A549 (cell line): ENCODE results near the gene TCF7L2. TPM values are rescaled to one million over a fixed set of nuclear protein-coding genes. Genes with fewer than 3 reads are reported as not detected.
A peak's percentile ranks its signal among the peaks of the same experiment; 100 is the strongest.

ENCODE experiments used
- ATAC-seq, 2 experiments: fragments of 200-7000 bp in 1 of 2; fragments of >200 bp in 1 of 2; cut with Nextera tagmentation in 1 of 2; cut with Tn5 transposase in 1 of 2; 3 replicates each; pipeline versions ENCODE4 v1.8.0 to v1.9.1; 2018 to 2020; ENCODE audit warnings: mild to moderate bottlenecking in 1 of 2, moderate library complexity in 1 of 2
- CTCF ChIA-PET: fragments of 300-600 bp; sonication (Branson Sonifier 250); formaldehyde crosslinking; extraction: SDS; loops from one replicate; lab custom pipeline; 2021; ENCODE audit warnings: antibody characterized with exemption, inconsistent platforms; lab: Yijun Ruan, JAX
- POLR2A ChIA-PET: fragments of 350-600 bp; formaldehyde crosslinking; extraction: SDS; loops from one replicate; lab custom pipeline; 2021; ENCODE audit warnings: antibody characterized with exemption, inconsistent platforms; lab: Yijun Ruan, JAX
- DNase-seq, 2 experiments: peaks; one replicate each; pipeline versions ENCODE4 v3.0.0 to v3.0.0-alpha.2; 2011 to 2016; ENCODE audit warnings: low read depth in 1 of 2, low spot score in 1 of 2
- FAIRE-seq: peaks from 2 replicates; lab custom pipeline; 2011; peaks lifted over from hg19 to GRCh38; lab: Jason Lieb, UNC
- H3K27ac ChIP-seq, 2 experiments: fragments of >200 bp; sonication (Bioruptor Twin); formaldehyde crosslinking; 3 replicates each; pipeline ENCODE4 v1.5.1; 2016 to 2017
- H3K4me1 ChIP-seq: fragments of >200 bp; sonication (Bioruptor Twin); formaldehyde crosslinking; 3 replicates; pipeline ENCODE4 v1.6.1; 2016
- H3K4me2 ChIP-seq: fragments of >200 bp; sonication (Bioruptor Twin); formaldehyde crosslinking; 3 replicates; pipeline ENCODE4 v1.6.1; 2016
- H3K4me3 ChIP-seq: fragments of >200 bp; sonication (Bioruptor Twin); formaldehyde crosslinking; 3 replicates; pipeline ENCODE4 v1.5.1; 2016
- H3K9me3 ChIP-seq: fragments of >200 bp; sonication (Bioruptor Twin); formaldehyde crosslinking; 3 replicates; pipeline ENCODE4 v1.6.1; 2016
- CEBPB ChIP-seq, 2 experiments: fragments of >200 bp in 1 of 2; sonication (Bioruptor Twin) in 1 of 2; formaldehyde crosslinking in 1 of 2; IDR thresholded peaks; 2 replicates each; pipeline ENCODE4 v1.6.1; 2012 to 2016
- CHD4 ChIP-seq: fragments of 200-600 bp; sonication (generic); IDR thresholded peaks from 2 replicates; pipeline ENCODE4 v1.6.1; 2016; ENCODE audit warnings: antibody characterized with exemption, mild to moderate bottlenecking, borderline replicate concordance
- EHMT2 ChIP-seq: fragments of 200-600 bp; sonication (generic); IDR thresholded peaks from 2 replicates; pipeline ENCODE4 v1.6.1; 2016; ENCODE audit warnings: antibody characterized with exemption, low read depth, mild to moderate bottlenecking, moderate library complexity
- ESRRA ChIP-seq: fragments of 150-350 bp; IDR thresholded peaks from 2 replicates; pipeline ENCODE4 v1.6.1; 2014; ENCODE audit warnings: mild to moderate bottlenecking, low read length, borderline replicate concordance
- FOSL2 ChIP-seq, 2 experiments: fragments of 450-650 bp in 1 of 2; fragments of >200 bp in 1 of 2; sonication (Bioruptor Twin) in 1 of 2; formaldehyde crosslinking; IDR thresholded peaks; 2 replicates each; pipeline versions ENCODE4 v1.5.0 to v1.6.1; 2016 to 2020; ENCODE audit warnings: mild to moderate bottlenecking in 1 of 2, moderate library complexity in 1 of 2
- FOXS1 ChIP-seq: fragments of 250-450 bp; sonication (Bioruptor Pico); IDR thresholded peaks from 2 replicates; pipeline ENCODE4 v1.5.0; 2020; ENCODE audit warnings: mild to moderate bottlenecking, moderate library complexity
- HOXA7 ChIP-seq: fragments of 250-450 bp; sonication (Bioruptor Pico); IDR thresholded peaks from 2 replicates; pipeline ENCODE4 v1.5.0; 2020; ENCODE audit warnings: mild to moderate bottlenecking, moderate library complexity
- HOXB13 ChIP-seq: fragments of 250-450 bp; sonication (Bioruptor Pico); IDR thresholded peaks from 2 replicates; pipeline ENCODE4 v1.5.0; 2020; ENCODE audit warnings: low read depth, mild to moderate bottlenecking, moderate library complexity
- JUNB ChIP-seq: fragments of >200 bp; sonication (Bioruptor Twin); formaldehyde crosslinking; IDR thresholded peaks from 2 replicates; pipeline ENCODE4 v1.6.1; 2016
- MAFK ChIP-seq: fragments of 450-650 bp; IDR thresholded peaks from 2 replicates; pipeline ENCODE4 v1.6.1; 2014; ENCODE audit not compliant: partially characterized antibody
- MYC ChIP-seq: IDR thresholded peaks from 2 replicates; pipeline ENCODE4 v1.6.1; 2012; ENCODE audit warnings: mild to moderate bottlenecking, inconsistent platforms, low read length, improper control_type of control experiment, borderline replicate concordance
- PHF8 ChIP-seq: fragments of 200-600 bp; sonication (generic); IDR thresholded peaks from 2 replicates; pipeline ENCODE4 v1.6.1; 2016; ENCODE audit warnings: low read depth, mild to moderate bottlenecking, antibody characterized with exemption, moderate library complexity, borderline replicate concordance
- RCOR1 ChIP-seq: fragments of 150-350 bp; IDR thresholded peaks from 2 replicates; pipeline ENCODE4 v1.6.1; 2014; ENCODE audit warnings: antibody characterized with exemption, low read length, low read depth
- RFX5 ChIP-seq: fragments of 450-650 bp; IDR thresholded peaks from 2 replicates; pipeline ENCODE4 v1.7.1; 2014; ENCODE audit warnings: antibody characterized with exemption, mild to moderate bottlenecking, moderate library complexity
- TFCP2L1 ChIP-seq: fragments of 250-450 bp; sonication (Bioruptor Pico); IDR thresholded peaks from 2 replicates; pipeline ENCODE4 v1.5.0; 2021; ENCODE audit warnings: mild to moderate bottlenecking
- TP53 ChIP-seq: fragments of 250-450 bp; sonication (Bioruptor Pico); IDR thresholded peaks from 2 replicates; pipeline ENCODE4 v1.5.0; 2021; ENCODE audit warnings: mild to moderate bottlenecking, moderate library complexity
- ZC3H11A ChIP-seq: fragments of 450-650 bp; IDR thresholded peaks from 2 replicates; pipeline ENCODE4 v1.6.1; 2014; ENCODE audit warnings: antibody characterized with exemption, mild to moderate bottlenecking
- WGBS: methylation state at CpG from one replicate; pipeline ENCODE4 v1.1.6; 2017; ENCODE audit errors: missing lambda C conversion rate; 5-methylcytosine and 5-hydroxymethylcytosine counted together
- polyA plus RNA-seq, 4 experiments: library from polyadenylated mRNA; depleted of rRNA in 3 of 4; stranded (reverse); fragments of >200 nt; fragmentation: RNase III in 1 of 4; extraction: RNeasy Plus Mini Kit Qiagen cat#74134 plus additional on column Dnase treatment in 1 of 4; gene quantifications; 2 replicates in 3 of 4; 3 replicates in 1 of 4; pipeline ENCODE4 v1.2.3, GENCODE V29; 2011 to 2017
- TF ChIP-seq, protein P1 (sequence below): fragments of 450-650 bp; IDR thresholded peaks from 2 replicates; pipeline ENCODE4 v1.6.1; 2014; ENCODE audit warnings: antibody characterized with exemption
- TF ChIP-seq, protein P2 (sequence below): IDR thresholded peaks from 2 replicates; pipeline ENCODE4 v1.6.1; 2012; ENCODE audit warnings: low read depth, borderline replicate concordance
- TF ChIP-seq, protein P3 (sequence below): fragments of 150-350 bp; IDR thresholded peaks from 2 replicates; pipeline ENCODE4 v1.6.1; 2014; ENCODE audit warnings: low read depth, mild to moderate bottlenecking, low read length

The TCF7L2 gene
- polyA plus RNA-seq, 2 of the 4 experiments (the other 2 are of a cell fraction), result 11.3 to 14.5 TPM

DNA sequence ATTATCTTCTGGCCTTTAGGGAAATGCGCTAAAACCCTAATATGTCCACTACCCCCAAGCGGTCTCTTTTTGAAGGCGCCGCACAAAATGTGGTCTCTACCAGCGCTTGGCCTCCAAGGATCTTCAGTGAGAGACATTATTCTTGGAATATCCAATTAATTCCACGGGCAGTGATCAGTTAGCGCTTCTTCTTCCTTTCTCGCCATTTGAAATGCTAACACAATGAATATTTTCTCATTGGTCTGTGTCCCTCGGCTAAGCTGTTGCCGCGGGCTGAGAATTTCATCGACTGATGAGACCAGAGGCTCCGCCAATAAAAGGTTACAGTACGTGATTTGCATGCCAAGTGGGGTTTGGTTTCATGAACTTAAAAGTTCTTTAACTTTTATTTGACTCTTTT lies 169.8 kb downstream of the TCF7L2 start:
- no peak overlapping the region for H3K4me2 ChIP-seq
- POLR2A ChIA-PET, result no interaction called here
- H3K4me1 ChIP-seq, result peaks cover 17% of the 10 kb centered on the region
- CTCF ChIA-PET, result interaction anchor here (1.0 kb wide), 1 partner anchor 10 kb away, joined by 3 read pairs; no protein-coding TSS in a partner anchor
- FAIRE-seq (no peak), DNase-seq (no peak), ATAC-seq (no peak)
- 97% methylated on average over 14 of the region's 14 CpGs for WGBS
- TF ChIP-seq EHMT2 (no peak), TP53 (CRISPR knock-in tag) (no peak)
- TF ChIP-seq, protein P1, sequence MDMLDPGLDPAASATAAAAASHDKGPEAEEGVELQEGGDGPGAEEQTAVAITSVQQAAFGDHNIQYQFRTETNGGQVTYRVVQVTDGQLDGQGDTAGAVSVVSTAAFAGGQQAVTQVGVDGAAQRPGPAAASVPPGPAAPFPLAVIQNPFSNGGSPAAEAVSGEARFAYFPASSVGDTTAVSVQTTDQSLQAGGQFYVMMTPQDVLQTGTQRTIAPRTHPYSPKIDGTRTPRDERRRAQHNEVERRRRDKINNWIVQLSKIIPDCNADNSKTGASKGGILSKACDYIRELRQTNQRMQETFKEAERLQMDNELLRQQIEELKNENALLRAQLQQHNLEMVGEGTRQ, result no peak
- no peaks in the 10 kb centered on the region for H3K9me3 ChIP-seq
- no peak overlapping the region for H3K27ac ChIP-seq
- no peak overlapping the region for H3K4me3 ChIP-seq

DNA sequence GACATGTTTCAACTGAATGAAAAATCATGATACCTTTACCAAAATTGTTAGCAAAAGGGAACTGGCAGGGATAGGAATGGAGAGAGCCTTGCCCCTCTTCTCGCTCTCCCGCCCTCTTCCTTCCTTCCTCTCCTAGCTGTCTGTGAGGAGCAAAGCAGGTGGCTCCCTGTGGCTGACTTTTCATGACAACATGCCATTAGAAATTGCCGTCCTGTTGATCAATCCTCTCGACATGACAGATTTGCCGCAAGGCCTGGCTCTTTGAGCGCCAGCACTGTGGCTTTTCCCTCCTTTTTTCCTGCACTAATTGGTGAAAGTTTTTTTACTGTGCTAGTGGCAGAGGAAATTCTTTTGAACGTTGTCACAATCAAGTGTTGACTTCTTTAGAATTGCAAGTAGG lies 171.1 kb downstream of the TCF7L2 start:
- CTCF ChIA-PET, result no interaction called here
- H3K27ac ChIP-seq, result no peak overlapping the region
- peaks cover 18% of the 10 kb centered on the region for H3K4me1 ChIP-seq
- no peak overlapping the region for H3K4me3 ChIP-seq
- WGBS, result 88% methylated on average over 7 of the region's 7 CpGs
- FAIRE-seq (no peak), DNase-seq (no peak)
- TF ChIP-seq, protein P2, sequence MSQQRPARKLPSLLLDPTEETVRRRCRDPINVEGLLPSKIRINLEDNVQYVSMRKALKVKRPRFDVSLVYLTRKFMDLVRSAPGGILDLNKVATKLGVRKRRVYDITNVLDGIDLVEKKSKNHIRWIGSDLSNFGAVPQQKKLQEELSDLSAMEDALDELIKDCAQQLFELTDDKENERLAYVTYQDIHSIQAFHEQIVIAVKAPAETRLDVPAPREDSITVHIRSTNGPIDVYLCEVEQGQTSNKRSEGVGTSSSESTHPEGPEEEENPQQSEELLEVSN, result no peak
- TF ChIP-seq RCOR1, result no peak
- TF ChIP-seq JUNB, result no peak
- no peak for TF ChIP-seq CHD4
- TF ChIP-seq, protein P3, sequence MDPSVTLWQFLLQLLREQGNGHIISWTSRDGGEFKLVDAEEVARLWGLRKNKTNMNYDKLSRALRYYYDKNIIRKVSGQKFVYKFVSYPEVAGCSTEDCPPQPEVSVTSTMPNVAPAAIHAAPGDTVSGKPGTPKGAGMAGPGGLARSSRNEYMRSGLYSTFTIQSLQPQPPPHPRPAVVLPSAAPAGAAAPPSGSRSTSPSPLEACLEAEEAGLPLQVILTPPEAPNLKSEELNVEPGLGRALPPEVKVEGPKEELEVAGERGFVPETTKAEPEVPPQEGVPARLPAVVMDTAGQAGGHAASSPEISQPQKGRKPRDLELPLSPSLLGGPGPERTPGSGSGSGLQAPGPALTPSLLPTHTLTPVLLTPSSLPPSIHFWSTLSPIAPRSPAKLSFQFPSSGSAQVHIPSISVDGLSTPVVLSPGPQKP, result no peak
- no peak for TF ChIP-seq HOXA7 (CRISPR knock-in tag)
- no peak for TF ChIP-seq ESRRA
- TF ChIP-seq, all 56 proteins: peak for 0
- no peak overlapping the region for H3K4me2 ChIP-seq
- no peaks in the 10 kb centered on the region for H3K9me3 ChIP-seq
- POLR2A ChIA-PET, result no interaction called here
- ATAC-seq, result no peak

DNA sequence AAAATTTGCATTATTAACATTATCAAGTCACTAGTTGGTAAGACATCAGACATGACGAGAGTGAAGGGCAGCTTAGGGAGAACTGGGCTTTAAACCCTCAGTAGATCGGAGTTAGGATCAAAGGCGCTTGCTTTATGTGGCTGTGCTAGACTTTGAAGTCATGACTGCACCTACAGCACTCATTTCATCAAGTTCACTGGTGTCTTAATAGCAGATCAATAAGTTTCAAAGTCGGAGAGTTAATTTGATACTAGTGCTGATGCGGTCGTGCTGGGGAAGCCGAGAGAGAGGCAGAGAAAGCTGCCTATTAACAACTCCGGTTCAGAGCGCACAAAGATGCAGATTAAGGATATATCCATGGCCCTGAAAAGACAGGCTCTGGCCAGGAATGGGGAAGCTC lies 172.9 kb downstream of the TCF7L2 start:
- POLR2A ChIA-PET, result no interaction called here
- TF ChIP-seq MAFK, result no peak
- TF ChIP-seq FOXS1, result no peak
- TF ChIP-seq, protein P3, result no peak
- TF ChIP-seq CHD4, result no peak
- TF ChIP-seq HOXB13 (CRISPR knock-in tag), result no peak
- no peak for TF ChIP-seq PHF8
- DNase-seq, result no peak

DNA sequence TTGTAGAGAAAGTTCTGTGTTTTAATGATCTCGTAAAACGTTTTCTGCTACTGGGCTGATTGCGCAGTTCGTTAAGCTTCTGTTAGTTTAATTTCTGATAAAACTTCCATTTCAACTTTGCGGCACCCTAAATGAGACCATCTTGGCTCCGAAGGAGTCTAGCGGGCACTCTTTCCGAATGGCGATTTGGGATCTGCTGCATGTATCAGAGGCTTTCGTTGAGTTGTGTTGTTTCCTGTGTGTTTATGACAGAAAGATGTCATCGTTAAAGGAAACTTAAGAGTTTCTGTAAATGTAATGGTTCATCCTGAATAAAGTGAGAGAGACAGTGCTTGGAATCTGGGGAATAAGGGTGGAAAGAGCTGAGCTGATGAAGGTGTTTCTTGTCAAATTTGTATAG lies 174.7 kb downstream of the TCF7L2 start:
- no peak overlapping the region for H3K4me2 ChIP-seq
- FAIRE-seq (no peak), ATAC-seq (no peak), DNase-seq (no peak)
- H3K4me1 ChIP-seq, result peaks cover 35% of the 10 kb centered on the region
- H3K9me3 ChIP-seq, result no peaks in the 10 kb centered on the region
- TF ChIP-seq CEBPB (IDR thresholded peaks at IDR 0.05) (no peak), JUNB (no peak), FOSL2 (IDR thresholded peaks at IDR 0.05) (no peak), FOSL2 (CRISPR knock-in tag; IDR thresholded peaks at IDR 0.05) (no peak), TFCP2L1 (no peak), MYC (no peak), RFX5 (no peak), ZC3H11A (no peak)
- no peak overlapping the region for H3K4me3 ChIP-seq
- ChIA-PET CTCF (interaction anchor here (1.0 to 2.5 kb wide), 3 partner anchors 15 to 51 kb away, joined by 3 to 9 read pairs (median 8); no protein-coding TSS in a partner anchor), POLR2A (interaction anchor here (0.8 kb wide), 1 partner anchor 175 kb away, joined by 3 read pairs; the partner anchor contains the start of gene TCF7L2)
- WGBS, result 93% methylated on average over 11 of the region's 11 CpGs
- H3K27ac ChIP-seq, result no peak overlapping the region

More for the DNA sequence above, 172.9 kb downstream of the TCF7L2 start:
- ATAC-seq (no peak), FAIRE-seq (no peak)
- Histone ChIP-seq H3K4me1 (peaks cover 19% of the 10 kb centered on the region), H3K9me3 (no peaks in the 10 kb centered on the region), H3K4me2 (no peak overlapping the region), H3K27ac (peak overlapping the region in 1 of 2 experiments; percentile 9; a peak in 1 of 6 replicates), H3K4me3 (no peak overlapping the region)
- CTCF ChIA-PET, result no interaction called here
- 90% methylated on average over 9 of the region's 9 CpGs for WGBS
